Memory B cell (primary cell): ENCODE measurements around the gene TENM4.

Experiments used
- ATAC-seq: fragments of 150-1000 bp; cut with Tn5 transposase; 2 replicates; pipeline ENCODE4 v1.10.0; 2021; ENCODE audit warnings: low read depth, mild to moderate bottlenecking, moderate library complexity
- DNase-seq, 2 donors: peaks; one replicate each; pipeline ENCODE4 v3.0.0; 2022; ENCODE audit warnings: low spot score in 2 of 2
- H3K27ac Mint-ChIP-seq: one replicate; pipeline ENCODE4 v1.8.0; 2022; ENCODE audit warnings: mild to moderate bottlenecking, moderate library complexity, mixed read lengths
- H3K27me3 Mint-ChIP-seq: one replicate; pipeline ENCODE4 v1.8.0; 2022; ENCODE audit warnings: mixed read lengths
- H3K36me3 Mint-ChIP-seq: one replicate; pipeline ENCODE4 v1.8.0; 2022; ENCODE audit warnings: mild to moderate bottlenecking, mixed read lengths
- H3K4me1 Mint-ChIP-seq: one replicate; pipeline ENCODE4 v1.8.0; 2022; ENCODE audit warnings: mixed read lengths
- H3K4me3 Mint-ChIP-seq: one replicate; pipeline ENCODE4 v1.8.0; 2022; ENCODE audit warnings: mild to moderate bottlenecking, moderate library complexity, mixed read lengths
- H3K9me3 Mint-ChIP-seq: one replicate; pipeline ENCODE4 v1.8.0; 2022; ENCODE audit warnings: mixed read lengths

The TENM4 gene

GRCh38 chr11:78606667-78607066 lies 834.2 kb downstream of the TENM4 start:
- Mint-ChIP-seq H3K4me1 (no peaks in the 10 kb centered on the region), H3K27me3 (peaks cover 12% of the 10 kb centered on the region), H3K4me3 (no peak overlapping the region), H3K36me3 (no peaks in the 10 kb centered on the region), H3K9me3 (no peaks in the 10 kb centered on the region), H3K27ac (no peak overlapping the region)
- ATAC-seq (no peak), DNase-seq (no peak)

GRCh38 chr11:78605296-78605695 lies 835.5 kb downstream of the TENM4 start:
- Mint-ChIP-seq H3K9me3 (peaks cover 1% of the 10 kb centered on the region), H3K27ac (no peak overlapping the region), H3K4me1 (no peaks in the 10 kb centered on the region), H3K4me3 (no peak overlapping the region), H3K27me3 (peaks cover 12% of the 10 kb centered on the region), H3K36me3 (peaks cover 2% of the 10 kb centered on the region)
- no peak for ATAC-seq
- no peak for DNase-seq

- Mint-ChIP-seq H3K27ac (no peak overlapping the region), H3K36me3 (peaks cover 2% of the 10 kb centered on the region), H3K9me3 (peaks cover 3% of the 10 kb centered on the region), H3K4me3 (no peak overlapping the region), H3K4me1 (no peaks in the 10 kb centered on the region), H3K27me3 (peaks cover 12% of the 10 kb centered on the region)
- ATAC-seq (no peak), DNase-seq (no peak)
Observed at GRCh38 chr11:78603792-78604191, 837.0 kb downstream of the TENM4 start.
